A673 (cell line): ENCODE measurements around the gene SPSB1.

ENCODE experiments used
- EZH2 ChIP-seq: fragments of 200-600 bp; sonication (generic); IDR thresholded peaks from 2 replicates; pipeline ENCODE4 v1.6.1; 2017; ENCODE audit warnings: borderline replicate concordance, low read depth, mild to moderate bottlenecking, mixed read lengths, antibody characterized with exemption, low read length; ENCODE audit not compliant: poor library complexity, severe bottlenecking
- TF ChIP-seq, protein P1 (sequence below): fragments of 300-800, 200-600 bp; sonication (generic); conservative IDR thresholded peaks from 2 replicates; pipeline ENCODE4 v1.5.1; 2017; ENCODE audit warnings: low read depth, mild to moderate bottlenecking, antibody characterized with exemption, low read length, moderate library complexity, mixed read lengths

DNA sequence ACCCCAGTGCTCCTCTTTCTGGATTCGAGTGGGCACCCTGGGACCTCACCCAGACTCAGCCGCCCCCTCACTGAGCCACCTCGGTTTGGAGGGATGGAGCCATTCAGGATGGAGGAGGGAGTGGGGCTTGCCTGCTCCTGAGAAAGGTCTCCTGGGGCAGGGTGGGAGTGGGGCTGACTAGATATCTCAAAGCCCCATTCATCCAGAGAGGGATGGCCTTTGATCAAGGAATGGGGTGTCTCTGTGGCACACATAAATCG is 10.1 kb upstream of the SPSB1 start:
- no peak for TF ChIP-seq EZH2
- TF ChIP-seq, protein P1, sequence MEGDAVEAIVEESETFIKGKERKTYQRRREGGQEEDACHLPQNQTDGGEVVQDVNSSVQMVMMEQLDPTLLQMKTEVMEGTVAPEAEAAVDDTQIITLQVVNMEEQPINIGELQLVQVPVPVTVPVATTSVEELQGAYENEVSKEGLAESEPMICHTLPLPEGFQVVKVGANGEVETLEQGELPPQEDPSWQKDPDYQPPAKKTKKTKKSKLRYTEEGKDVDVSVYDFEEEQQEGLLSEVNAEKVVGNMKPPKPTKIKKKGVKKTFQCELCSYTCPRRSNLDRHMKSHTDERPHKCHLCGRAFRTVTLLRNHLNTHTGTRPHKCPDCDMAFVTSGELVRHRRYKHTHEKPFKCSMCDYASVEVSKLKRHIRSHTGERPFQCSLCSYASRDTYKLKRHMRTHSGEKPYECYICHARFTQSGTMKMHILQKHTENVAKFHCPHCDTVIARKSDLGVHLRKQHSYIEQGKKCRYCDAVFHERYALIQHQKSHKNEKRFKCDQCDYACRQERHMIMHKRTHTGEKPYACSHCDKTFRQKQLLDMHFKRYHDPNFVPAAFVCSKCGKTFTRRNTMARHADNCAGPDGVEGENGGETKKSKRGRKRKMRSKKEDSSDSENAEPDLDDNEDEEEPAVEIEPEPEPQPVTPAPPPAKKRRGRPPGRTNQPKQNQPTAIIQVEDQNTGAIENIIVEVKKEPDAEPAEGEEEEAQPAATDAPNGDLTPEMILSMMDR, result no peak
